GM18861 (cell line): ENCODE measurements around the gene ISCA2.
"Not testable (repeated sequence)": the region's sequence is repeated elsewhere in the genome, so short reads cannot be mapped to it uniquely, and the experiment has no call there.

ENCODE experiments used
- ATAC-seq: cut with Tn5 transposase; IDR thresholded peaks from one replicate; pipeline ENCODE4 v1.9.1; 2021; ENCODE audit not compliant: unreplicated experiment

ISCA2 gene, protein sequence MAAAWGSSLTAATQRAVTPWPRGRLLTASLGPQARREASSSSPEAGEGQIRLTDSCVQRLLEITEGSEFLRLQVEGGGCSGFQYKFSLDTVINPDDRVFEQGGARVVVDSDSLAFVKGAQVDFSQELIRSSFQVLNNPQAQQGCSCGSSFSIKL

DNA sequence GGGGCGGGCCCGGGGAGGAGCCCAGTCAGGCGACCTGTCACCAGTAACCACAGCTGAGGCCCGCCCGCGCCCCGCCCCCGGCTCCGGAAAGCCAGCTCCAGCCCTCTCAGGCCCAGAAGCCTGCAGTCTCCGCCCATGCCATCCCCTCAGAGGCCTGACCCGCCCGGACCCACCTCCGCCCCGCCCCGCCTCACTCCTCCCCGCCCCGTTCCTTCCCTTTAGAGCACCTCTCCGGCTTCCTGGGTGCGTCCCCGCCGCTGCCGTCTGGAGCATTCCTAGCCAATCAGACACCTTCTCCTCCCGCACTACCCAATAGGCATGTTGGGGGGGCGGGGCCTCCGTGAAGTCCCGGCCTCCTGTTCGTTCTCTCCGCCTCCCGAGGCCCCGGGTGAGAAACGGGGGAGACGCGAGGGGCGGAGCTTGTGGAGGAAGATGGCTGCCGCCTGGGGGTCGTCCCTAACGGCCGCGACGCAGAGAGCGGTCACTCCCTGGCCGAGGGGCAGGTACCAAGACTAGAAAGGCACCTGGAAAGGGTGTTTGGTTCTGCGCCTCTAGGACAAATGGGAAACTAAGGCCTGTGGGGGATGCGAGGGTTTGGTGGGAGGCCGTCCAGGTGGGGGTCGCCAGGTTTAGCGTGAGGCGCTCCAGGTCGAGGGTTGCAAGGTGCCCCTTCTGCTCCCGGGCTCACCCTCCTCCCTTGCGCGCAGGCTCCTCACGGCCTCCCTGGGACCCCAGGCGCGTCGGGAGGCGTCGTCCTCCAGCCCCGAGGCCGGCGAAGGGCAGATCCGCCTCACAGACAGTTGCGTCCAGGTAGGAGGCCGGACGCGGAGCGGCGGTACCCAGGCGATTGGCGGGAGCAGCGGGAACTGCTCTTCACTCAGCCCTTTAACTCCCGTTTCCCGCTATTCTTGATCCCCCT, at the start of gene ISCA2:
TSS of gene ISCA2 (plus strand) at position 423 of the 919 bp plus-strand sequence. CDS start at position 433, 10 bp downstream.
- peak; percentile 75 for ATAC-seq

DNA sequence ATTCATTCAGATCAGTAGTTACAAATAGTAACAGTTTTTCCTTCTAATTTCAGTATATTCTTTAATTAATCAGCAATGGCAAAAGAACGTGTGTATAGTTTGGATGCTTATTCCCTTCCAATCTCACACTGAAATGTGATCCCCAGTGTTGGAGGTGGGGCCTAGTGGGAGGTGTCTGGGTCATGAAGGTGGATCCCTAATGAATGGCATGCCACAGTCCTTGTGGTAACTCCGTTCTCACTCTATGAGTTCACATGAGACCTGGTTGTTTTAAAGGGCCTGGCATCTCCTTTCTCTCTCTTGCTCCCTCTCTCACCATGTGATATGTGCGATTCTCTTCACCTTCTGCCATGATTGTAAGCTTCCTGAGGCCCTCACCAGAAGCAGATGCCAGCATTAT, 48.7 kb upstream of the ISCA2 start:
- ATAC-seq: no peak

DNA sequence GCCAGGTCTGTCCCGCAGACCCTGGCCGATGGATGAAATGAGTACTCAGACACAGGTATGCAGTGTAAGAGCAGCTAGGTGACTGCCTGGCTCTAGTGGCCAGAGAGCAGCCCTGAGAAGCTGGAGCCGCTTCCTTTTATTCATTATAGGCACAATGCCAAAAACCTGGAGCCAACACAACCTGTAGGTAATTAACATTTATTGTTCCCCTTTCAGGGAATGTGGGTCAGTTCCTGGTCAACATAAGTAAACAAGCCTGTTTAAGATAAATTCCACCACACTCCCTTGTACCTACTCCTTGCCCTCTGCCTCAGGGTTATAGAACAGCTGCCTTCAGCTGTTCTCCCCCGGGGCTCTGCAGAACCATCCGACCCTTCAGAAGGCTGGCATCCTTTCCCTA, 39.2 kb upstream of the ISCA2 start:
- ATAC-seq: not testable (repeated sequence)

DNA sequence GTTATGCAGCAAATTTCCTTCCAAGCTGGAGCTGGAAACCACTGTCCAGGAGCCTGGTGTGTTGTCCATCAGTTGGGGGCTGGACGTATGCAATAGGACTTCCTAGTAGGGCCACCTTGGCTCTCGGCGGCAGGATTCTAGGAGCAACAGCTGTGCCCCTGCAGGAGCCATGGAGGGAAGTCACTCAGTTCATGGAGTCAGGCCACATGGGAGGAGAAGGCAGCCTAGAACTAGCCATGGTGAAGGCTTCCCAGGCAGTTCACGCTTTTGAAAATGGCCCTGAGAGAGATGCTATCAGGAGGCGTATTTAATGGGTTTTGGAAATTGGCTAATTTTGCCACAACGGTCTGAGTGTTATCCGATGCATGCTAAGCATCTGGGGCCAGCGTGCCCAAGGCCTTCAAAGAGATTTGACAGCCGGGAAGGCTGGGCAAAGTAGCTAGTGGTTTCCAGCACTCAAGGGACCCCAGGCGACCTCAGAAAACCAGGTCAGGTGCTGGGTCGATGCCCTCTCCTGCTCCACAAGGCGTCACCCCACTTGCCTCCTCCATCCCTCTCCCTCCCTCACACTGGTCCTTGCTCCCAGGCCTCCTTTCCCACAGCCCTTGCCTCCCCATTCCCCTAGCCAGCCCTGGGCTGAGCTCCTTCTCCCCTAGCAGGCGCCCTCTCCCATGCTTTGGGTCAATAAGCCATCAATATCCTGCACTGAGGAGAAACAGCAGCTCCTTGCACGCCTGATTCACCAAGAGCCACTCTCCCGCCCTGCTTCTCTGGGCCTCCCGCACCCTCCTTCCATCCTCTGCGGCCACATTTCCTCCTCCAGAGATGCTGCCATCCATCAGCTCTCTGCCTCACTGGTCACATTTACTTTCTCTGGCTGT, 36.6 kb upstream of the ISCA2 start:
- no peak for ATAC-seq

DNA sequence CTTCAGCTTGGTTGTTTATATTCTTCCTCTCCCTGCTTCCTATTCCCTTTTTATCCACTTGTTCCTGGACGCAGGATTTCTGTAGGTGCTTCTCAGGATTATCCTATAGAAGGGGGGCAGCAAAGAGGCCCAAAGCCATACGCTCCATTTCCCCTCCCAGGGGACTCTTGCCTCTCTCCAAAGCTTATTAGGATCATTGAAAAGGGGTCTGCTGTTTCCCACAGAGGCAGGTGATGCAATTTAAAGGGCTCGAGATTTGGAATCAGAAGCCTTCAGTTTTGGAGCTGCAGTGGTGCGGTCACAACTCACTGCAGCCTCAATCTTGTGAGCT, 36.0 kb upstream of the ISCA2 start:
- ATAC-seq: no peak

DNA sequence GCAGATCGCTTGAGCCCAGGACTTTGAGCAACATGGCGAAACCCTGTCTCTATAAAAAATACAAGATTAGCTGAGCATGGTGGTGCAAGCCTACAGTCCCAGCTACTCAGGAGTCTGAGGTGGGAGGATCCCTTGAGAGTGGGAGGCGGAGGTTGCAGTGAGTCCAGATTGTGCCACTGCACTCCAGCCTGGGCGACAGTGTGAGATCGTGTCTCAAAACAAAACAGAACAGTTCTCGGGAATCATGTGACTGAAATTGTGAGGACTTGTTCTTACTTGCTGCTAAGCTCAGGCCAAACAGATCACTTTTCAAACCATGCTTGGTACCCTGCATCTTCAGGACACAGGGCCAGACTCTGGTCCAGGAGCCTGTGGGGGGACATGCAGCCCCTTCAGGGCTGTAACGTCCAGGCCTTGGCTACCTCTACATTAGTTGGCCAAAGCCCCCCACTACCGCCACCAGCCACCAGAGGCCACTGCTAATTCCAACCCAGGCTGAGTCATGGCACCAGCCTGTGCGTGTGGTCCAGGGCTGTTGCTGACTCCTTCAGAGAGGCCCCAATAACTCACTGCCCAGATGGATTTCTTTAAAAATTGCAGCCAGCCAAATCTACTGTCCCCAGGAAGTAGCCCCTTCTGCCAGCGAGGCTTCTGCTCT, 34.1 kb upstream of the ISCA2 start:
- no peak for ATAC-seq

DNA sequence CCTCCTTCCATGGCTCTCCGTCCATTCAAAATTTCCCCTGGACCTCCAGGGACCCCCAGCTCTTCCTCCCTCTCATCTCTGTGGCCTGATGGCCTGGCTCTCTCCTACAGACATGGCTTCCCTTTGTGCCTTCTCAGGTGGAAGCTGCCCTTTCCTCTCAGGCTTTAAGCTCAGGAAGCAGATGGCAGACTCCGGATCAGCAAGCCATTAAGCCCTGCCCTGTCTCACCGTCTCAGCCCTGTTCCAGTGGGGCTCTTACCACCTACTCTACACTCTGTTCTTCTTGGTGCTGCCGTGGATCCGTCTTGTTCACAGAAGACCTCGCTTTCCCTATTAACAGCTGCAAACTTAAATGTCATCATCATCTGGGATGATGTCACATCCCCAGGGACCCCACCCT, 33.6 kb upstream of the ISCA2 start:
- ATAC-seq: no peak

DNA sequence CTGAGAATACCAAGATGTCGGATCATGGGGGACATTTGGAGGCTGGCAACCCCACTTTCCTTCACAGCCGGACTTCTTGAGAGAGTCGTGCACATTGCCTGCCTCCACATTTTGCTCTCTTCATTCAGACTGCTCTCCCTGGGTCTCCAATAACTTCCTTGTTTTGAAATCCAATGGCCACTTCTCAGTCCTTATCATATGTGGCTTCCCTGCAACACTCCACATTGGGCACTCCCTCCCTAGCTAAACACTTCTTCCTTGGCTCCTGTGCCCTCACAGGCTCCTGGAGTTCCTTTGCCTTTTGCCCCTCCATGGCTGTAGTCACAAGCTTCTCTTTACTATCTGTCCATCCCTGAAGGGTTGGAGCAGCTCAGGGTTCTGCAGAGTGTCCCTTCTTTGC, 30.6 kb upstream of the ISCA2 start:
- ATAC-seq: no peak

DNA sequence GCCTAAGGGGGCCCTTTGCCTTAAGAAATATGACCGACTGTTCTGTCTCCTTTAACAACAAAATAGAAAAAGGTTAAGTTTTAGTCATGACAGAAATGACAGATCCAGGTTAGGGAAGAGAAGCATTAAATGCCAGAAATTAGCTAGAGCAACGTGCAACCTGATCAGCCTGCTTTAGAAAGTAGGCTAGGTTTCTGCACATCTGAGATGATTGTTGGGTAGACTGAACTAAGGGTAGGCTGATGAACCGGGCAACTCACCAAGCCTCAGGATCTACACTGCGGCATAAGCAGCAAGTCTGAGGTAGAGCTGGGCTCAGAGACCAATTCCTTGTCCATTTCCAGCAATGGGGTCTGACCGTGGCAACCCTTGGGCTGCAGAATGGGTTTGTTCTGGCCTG, 29.9 kb upstream of the ISCA2 start:
- no peak for ATAC-seq

DNA sequence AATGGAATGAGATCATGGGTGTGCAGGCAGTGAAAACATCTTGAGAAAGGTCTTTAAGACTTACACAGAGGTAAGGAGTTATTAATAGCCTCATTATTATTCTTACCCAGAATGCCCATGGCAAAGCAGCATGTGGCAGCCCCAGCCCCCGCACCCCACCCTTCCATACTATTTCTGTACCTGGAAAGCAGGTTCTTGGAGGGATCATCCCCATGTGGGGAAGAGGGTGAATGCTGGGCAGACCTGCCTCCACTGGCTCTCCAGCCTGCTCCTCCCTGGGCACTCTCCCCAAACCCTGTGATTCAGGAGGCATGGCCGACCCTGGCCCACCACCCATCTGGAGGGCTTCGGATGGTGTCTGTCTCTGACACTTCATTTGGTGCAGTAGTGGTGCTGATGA, 28.8 kb upstream of the ISCA2 start:
- ATAC-seq: no peak

DNA sequence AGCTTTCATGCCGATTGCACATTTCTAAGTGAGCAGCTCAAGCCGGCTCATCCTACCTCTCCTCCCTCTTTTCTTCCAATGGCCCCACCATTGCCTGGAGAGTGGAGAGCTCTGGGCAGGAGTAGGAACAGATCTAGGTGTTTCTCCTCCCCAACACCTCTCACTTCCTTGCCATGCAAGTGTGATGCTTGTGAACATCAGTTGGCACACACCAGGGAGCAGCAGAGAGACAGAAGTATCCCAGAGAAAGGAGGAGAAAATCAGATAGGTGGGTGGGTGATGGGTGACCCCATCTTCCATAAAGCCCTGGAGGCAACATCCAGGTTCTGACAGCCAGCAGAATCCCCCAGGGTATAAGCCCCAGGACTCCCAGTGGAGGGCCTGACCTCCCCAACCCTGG, 28.2 kb upstream of the ISCA2 start:
- no peak for ATAC-seq

DNA sequence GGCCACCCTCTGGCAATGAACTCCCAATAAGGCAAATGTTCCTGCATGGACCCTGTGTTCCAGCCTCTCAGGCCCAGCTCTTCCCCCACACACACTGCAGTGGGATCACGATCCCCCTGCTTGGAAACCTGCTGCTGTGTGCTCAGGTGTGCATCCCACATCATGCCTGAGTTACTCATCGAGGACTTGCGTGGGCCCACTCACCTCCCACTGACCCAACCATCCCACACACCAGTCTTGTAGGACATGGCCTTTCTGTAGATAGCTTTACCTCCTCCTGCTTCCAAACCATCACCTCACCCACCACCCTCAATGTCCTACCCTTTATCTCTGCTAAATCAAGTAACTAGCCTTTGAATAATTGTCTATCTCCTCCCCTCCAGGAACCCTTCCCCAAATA, 25.1 kb upstream of the ISCA2 start:
- no peak for ATAC-seq

DNA sequence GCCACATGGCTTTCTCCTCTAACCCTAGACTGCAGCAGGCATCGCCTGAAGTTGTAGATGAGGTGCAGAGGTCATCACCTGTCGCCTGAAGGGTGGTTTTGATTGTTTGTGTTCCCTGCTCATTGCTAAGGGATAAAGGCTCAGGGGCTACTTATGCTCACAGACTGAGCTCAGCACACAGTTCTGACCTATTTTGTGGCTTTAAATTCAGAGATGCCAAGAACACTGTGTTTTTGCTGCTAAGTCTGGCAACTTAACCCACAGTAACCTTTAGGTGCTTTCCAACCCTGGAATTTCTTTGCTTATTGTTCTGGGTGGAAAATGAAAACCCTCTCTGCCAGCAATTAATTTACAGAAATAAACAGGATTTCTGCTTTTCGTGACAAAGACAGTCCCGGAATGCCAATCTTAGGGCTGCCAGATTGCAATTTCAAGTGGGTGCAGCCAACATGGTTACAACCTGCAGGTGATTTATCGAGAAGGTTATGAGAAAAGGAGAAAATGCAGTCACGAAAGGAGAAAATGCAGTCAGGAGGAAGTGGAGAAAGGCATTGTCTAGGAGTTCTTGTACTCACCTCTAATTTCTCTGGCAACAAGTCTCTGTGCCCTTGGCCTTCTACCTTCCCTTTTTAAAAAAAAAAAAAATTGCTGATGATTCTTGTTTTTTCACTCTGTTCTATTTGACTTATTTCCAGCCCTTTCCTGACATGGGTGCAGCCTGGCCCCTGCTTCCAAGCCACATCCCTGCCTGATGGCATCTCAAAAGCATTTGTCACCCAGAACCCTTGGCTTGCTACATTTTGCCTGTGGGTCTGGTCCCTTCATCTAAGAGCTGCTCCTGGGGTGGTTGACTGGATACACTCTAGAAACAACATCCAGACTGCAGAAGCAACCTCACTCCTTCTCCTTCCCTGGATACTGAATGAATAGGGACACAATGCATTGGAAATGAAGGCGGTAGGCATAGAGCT, 23.7 kb upstream of the ISCA2 start:
- ATAC-seq: no peak

DNA sequence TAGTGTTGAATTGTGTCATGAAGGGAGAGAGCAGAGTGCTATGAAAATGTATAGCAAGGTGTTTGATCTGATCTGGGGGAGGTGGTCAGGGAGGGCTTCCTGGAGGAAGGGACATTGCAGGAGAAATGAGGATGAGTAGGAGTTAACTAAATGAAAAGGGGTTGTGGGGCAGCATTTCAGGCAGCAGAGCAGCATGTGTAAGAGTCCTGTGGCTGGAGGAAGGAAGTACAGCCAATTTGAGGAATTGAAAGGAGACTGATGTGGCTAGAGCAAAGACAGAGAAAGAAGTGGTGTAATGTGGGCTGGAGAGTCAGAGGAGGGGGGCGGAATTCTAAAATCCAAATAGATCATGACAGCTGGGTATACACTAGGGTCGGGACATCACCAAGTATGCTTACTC, 21.0 kb upstream of the ISCA2 start:
- no peak for ATAC-seq

DNA sequence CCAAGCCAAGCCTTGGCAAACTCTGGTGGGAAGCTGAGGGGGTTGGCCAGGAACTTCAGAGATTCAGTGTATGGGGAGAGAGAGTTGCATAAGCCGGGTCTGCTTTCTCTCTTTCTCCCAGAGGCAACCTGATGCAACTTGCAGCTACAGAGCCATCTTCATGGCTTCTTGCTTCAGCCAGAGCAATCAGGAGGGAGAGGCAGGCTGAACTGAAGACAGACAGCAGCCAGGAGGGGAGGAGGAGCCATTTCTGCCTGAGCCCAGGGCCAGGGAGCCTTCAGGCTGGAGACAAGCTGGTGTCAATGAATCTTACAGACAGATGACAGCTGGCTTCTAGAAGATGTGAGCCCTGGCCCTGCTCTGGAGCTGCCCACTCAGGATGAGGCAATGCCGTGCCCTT, 19.2 kb upstream of the ISCA2 start:
- no peak for ATAC-seq

DNA sequence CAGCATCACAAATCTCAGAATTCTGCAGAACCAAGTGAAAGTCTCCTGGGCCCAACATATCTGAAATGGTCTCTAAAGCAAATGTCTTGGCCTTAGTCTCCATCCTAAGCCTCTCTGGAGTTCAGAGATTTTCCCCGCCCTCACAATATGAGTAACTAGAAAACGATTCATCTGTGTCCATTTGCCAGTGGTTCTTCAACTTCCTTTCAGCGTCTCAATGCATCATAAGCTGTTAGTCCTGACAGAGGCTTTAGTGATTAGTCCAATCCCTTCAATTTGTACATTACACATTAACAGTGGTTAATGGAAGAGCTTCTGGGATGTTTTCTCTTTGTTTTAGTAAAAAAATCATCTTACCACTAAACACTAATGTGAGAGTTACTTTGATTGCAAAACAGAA, 17.9 kb upstream of the ISCA2 start:
- ATAC-seq: no peak

DNA sequence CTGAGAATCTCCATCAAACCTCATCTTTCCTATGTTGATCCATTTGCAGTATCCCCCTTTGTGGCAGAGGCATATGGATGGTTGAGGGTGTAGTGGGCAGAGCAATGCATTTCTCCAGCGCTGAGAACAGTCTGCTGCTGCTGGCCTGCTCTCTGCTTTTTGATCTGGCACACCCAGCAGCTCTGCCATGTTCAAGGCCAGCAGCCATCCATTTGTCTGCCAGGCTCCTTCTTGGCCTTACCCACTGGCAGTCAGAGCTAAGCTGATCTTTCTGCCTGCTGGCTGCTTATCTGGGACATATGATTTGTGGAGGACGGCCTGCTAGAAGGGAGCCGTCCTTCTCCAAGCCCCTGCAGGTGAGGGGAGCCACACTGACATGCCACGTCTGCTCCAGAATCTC, 17.5 kb upstream of the ISCA2 start:
- no peak for ATAC-seq

DNA sequence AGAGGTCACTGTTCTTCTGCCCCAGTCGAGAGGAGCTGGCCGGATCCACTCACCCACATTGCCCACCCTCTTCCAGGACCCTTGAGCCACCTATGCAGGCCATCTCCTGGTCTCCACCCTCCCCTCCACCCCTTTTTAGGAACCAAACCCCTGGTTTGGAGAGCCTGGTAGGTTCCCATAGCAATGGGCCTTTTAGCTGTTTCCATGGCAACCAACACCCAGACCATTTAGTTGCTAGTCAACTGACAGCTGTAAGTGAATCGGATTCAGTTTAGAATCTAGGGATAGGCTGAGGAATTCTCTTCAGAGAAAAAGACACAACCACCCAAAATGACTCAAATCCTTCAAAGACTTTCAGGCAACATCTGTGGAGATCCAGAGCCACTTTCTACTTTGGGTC, 17.0 kb upstream of the ISCA2 start:
- ATAC-seq: no peak

DNA sequence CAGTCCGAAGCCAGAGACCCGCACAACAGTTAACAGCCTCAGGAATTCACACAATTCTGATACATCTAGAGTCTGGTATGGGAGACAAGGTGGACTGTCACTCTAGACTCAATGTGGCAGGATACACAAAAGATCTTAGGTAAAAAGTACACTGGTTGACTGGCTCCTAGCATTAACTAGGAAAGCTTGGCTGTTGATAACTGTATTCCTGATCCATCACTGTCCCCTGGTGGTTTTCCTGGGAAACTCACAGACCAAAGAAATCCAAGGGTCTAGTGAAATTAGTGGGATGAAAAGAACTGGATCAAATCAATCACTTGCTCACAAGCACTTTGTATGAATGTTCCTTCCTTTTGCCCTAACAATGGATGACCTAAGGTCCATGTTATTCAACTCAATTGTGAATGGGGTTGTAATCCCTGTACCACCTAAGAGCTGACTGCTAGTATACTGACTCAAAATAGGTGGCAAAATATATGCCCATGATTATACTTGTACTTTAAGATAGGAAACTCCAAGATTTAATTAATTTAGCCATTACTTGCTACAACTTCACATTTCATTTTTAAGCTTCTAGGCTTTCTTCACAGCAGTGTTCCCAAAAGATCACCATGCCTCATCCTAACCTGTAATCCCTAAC, 14.4 kb upstream of the ISCA2 start:
- ATAC-seq: no peak

DNA sequence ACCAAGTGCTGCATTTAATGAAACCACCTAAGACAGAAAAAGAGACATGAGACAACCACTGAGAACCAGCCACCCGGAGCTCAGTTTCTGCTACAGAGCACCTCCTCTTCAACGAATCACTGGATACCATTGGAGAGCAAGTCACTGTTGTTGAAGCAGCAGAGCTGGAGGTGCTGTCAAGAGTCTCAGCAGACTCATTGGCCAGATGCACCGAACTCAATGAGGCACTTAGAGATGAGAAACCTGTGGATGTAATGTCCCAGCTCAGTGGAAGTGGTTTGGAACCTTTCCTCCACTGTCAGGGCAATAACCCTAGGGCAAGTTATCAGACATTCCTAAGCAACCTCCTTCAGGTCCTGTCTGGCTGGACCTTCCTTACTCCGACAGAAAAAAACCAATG, 13.5 kb upstream of the ISCA2 start:
- no peak for ATAC-seq
